ENCODE results near the gene OR6C68. TPM values are rescaled to one million over a fixed set of nuclear protein-coding genes. Genes with fewer than 3 reads are reported as not detected.

OR6C68 gene
- total RNA-seq, 6 donors from 2014 or later: not detected

GRCh38 chr12:55495490-55495889 lies 3.3 kb downstream of the OR6C68 start:
- no peaks in the 10 kb centered on the region for H3K9me3 ChIP-seq
- H3K27me3 ChIP-seq: no peaks in the 10 kb centered on the region
- WGBS, 2 donors: 78 to 81% methylated on average over 5 of the region's 5 CpGs
- H3K27ac ChIP-seq: no peak overlapping the region
- H3K4me3 ChIP-seq: no peak overlapping the region
- ATAC-seq (ENCODE audit: low FRiP score in 2 of 2) (no peak), DNase-seq (no peak)
- H3K36me3 ChIP-seq: no peaks in the 10 kb centered on the region
- TF ChIP-seq EP300 (IDR thresholded peaks at IDR 0.05) (no peak), CTCF (IDR thresholded peaks at IDR 0.05) (no peak), POLR2A (IDR thresholded peaks at IDR 0.05) (no peak), POLR2AphosphoS5 (IDR thresholded peaks at IDR 0.05) (no peak)
- no peaks in the 10 kb centered on the region for H3K4me1 ChIP-seq

- ATAC-seq (ENCODE audit: low FRiP score in 2 of 2) (no peak), DNase-seq (no peak)
- Histone ChIP-seq H3K27ac (no peak overlapping the region), H3K36me3 (no peaks in the 10 kb centered on the region), H3K27me3 (no peaks in the 10 kb centered on the region), H3K4me3 (no peak overlapping the region), H3K9me3 (no peaks in the 10 kb centered on the region), H3K4me1 (no peaks in the 10 kb centered on the region)
- TF ChIP-seq POLR2A (IDR thresholded peaks at IDR 0.05): no peak
- TF ChIP-seq EP300 (IDR thresholded peaks at IDR 0.05): no peak
- no peak for TF ChIP-seq CTCF (IDR thresholded peaks at IDR 0.05)
- TF ChIP-seq POLR2AphosphoS5 (IDR thresholded peaks at IDR 0.05): no peak
- WGBS, 2 donors: 81 to 90% methylated on average over 4 of the region's 4 CpGs
Observed at GRCh38 chr12:55499231-55499630, 7.1 kb downstream of the OR6C68 start.

GRCh38 chr12:55499810-55500252 lies 7.7 kb downstream of the OR6C68 start:
- Histone ChIP-seq H3K27ac (no peak overlapping the region), H3K4me3 (no peak overlapping the region), H3K27me3 (no peaks in the 10 kb centered on the region), H3K9me3 (no peaks in the 10 kb centered on the region), H3K4me1 (no peaks in the 10 kb centered on the region), H3K36me3 (no peaks in the 10 kb centered on the region)
- WGBS, 2 donors: 16 to 43% methylated on average over 2 of the region's 2 CpGs
- TF ChIP-seq CTCF (IDR thresholded peaks at IDR 0.05): no peak
- no peak for TF ChIP-seq EP300 (IDR thresholded peaks at IDR 0.05)
- TF ChIP-seq POLR2AphosphoS5 (IDR thresholded peaks at IDR 0.05): no peak
- TF ChIP-seq POLR2A (IDR thresholded peaks at IDR 0.05): no peak
- ATAC-seq (ENCODE audit: low FRiP score in 2 of 2) (no peak), DNase-seq (no peak)

GRCh38 chr12:55501601-55502000 lies 9.4 kb downstream of the OR6C68 start:
- DNase-seq: no peak
- ATAC-seq (ENCODE audit: low FRiP score in 2 of 2): no peak
- no peaks in the 10 kb centered on the region for H3K9me3 ChIP-seq
- no peaks in the 10 kb centered on the region for H3K27me3 ChIP-seq
- no peaks in the 10 kb centered on the region for H3K36me3 ChIP-seq
- H3K4me1 ChIP-seq: no peaks in the 10 kb centered on the region
- H3K27ac ChIP-seq: no peak overlapping the region
- 42 to 48% methylated on average over 2 of the region's 2 CpGs for WGBS, 2 donors
- no peak overlapping the region for H3K4me3 ChIP-seq
- TF ChIP-seq EP300 (IDR thresholded peaks at IDR 0.05) (no peak), CTCF (IDR thresholded peaks at IDR 0.05) (no peak), POLR2AphosphoS5 (IDR thresholded peaks at IDR 0.05) (no peak), POLR2A (IDR thresholded peaks at IDR 0.05) (no peak)

- Histone ChIP-seq H3K36me3 (no peaks in the 10 kb centered on the region), H3K4me1 (no peaks in the 10 kb centered on the region), H3K9me3 (no peaks in the 10 kb centered on the region), H3K27ac (no peak overlapping the region), H3K4me3 (no peak overlapping the region), H3K27me3 (no peaks in the 10 kb centered on the region)
- TF ChIP-seq POLR2A (IDR thresholded peaks at IDR 0.05) (no peak), CTCF (IDR thresholded peaks at IDR 0.05) (no peak), POLR2AphosphoS5 (IDR thresholded peaks at IDR 0.05) (no peak), EP300 (IDR thresholded peaks at IDR 0.05) (no peak)
- DNase-seq (no peak), ATAC-seq (ENCODE audit: low FRiP score in 2 of 2) (no peak)
- WGBS, 2 donors: 92 to 100% methylated on average over 1 of the region's 1 CpG
Observed at GRCh38 chr12:55515696-55516095, 23.5 kb downstream of the OR6C68 start.
